WERI-Rb-1 (cell line): Measurements from ENCODE around the gene PIR.

Experiments
- DNase-seq: peaks from one replicate; pipeline ENCODE4 v3.0.0-alpha.2; 2020
- H3K27ac ChIP-seq: fragments of 250-450 bp; sonication (Bioruptor Pico); 2 replicates; pipeline ENCODE4 v1.5.1; 2020; ENCODE audit warnings: mild to moderate bottlenecking, moderate library complexity
- H3K27me3 ChIP-seq: fragments of 250-450 bp; sonication (Bioruptor Pico); 2 replicates; pipeline ENCODE4 v1.5.1; 2021; ENCODE audit warnings: mild to moderate bottlenecking, low read depth, moderate library complexity; ENCODE audit not compliant: insufficient read depth, severe bottlenecking
- H3K36me3 ChIP-seq: fragments of 250-450 bp; sonication (Bioruptor Pico); 2 replicates; pipeline ENCODE4 v1.5.1; 2020; ENCODE audit warnings: mild to moderate bottlenecking, moderate library complexity
- H3K4me3 ChIP-seq: 2 replicates; pipeline ENCODE4 v1.5.1; 2011; ENCODE audit warnings: low read depth, mild to moderate bottlenecking, control low read depth, low read length
- H3K9me3 ChIP-seq: fragments of 250-450 bp; sonication (Bioruptor Pico); 2 replicates; pipeline ENCODE4 v1.5.1; 2021; ENCODE audit warnings: mild to moderate bottlenecking, moderate library complexity; ENCODE audit not compliant: severe bottlenecking
- TF ChIP-seq, protein P1 (sequence below): IDR thresholded peaks from 2 replicates; pipeline ENCODE4 v1.5.1; 2011; ENCODE audit warnings: low read depth, mild to moderate bottlenecking, control low read depth, inconsistent platforms, low read length

PIR gene

GRCh38 chrX:15359701-15360100, 133.4 kb downstream of the PIR start:
- TF ChIP-seq, protein P1, sequence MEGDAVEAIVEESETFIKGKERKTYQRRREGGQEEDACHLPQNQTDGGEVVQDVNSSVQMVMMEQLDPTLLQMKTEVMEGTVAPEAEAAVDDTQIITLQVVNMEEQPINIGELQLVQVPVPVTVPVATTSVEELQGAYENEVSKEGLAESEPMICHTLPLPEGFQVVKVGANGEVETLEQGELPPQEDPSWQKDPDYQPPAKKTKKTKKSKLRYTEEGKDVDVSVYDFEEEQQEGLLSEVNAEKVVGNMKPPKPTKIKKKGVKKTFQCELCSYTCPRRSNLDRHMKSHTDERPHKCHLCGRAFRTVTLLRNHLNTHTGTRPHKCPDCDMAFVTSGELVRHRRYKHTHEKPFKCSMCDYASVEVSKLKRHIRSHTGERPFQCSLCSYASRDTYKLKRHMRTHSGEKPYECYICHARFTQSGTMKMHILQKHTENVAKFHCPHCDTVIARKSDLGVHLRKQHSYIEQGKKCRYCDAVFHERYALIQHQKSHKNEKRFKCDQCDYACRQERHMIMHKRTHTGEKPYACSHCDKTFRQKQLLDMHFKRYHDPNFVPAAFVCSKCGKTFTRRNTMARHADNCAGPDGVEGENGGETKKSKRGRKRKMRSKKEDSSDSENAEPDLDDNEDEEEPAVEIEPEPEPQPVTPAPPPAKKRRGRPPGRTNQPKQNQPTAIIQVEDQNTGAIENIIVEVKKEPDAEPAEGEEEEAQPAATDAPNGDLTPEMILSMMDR, result no peak
- Histone ChIP-seq H3K27me3 (peaks cover 3% of the 10 kb centered on the region), H3K9me3 (peaks cover 4% of the 10 kb centered on the region), H3K27ac (no peak overlapping the region), H3K4me3 (no peak overlapping the region), H3K36me3 (no peaks in the 10 kb centered on the region)
- no peak for DNase-seq

GRCh38 chrX:15358533-15358932, 134.6 kb downstream of the PIR start:
- TF ChIP-seq, protein P1, result no peak
- Histone ChIP-seq H3K9me3 (peaks cover 4% of the 10 kb centered on the region), H3K4me3 (no peak overlapping the region), H3K27ac (no peak overlapping the region), H3K27me3 (peaks cover 5% of the 10 kb centered on the region), H3K36me3 (no peaks in the 10 kb centered on the region)
- no peak for DNase-seq

DNA sequence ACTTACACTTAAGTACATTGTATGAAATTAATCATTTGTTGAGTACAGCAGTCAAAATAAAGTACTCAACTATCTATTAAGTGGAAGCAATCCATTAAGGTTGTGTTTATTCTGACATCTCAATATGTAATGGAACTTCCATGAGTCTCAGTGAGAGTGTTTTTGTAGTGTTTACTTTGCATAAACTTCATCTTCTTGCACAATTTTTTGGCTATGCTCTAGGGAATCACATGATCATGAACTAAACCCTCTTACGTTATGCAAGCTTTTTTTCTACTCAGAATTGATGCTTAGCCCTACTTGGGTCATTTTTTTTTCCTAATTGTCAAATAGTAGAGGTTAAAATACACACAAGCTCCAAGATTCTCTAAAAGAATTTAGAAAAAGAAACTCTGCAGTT, 136.7 kb downstream of the PIR start:
- DNase-seq, result no peak
- TF ChIP-seq, protein P1, result no peak
- Histone ChIP-seq H3K27me3 (peaks cover 11% of the 10 kb centered on the region), H3K4me3 (no peak overlapping the region), H3K36me3 (no peaks in the 10 kb centered on the region), H3K9me3 (peaks cover 4% of the 10 kb centered on the region), H3K27ac (no peak overlapping the region)

- H3K27me3 ChIP-seq, result peaks cover 22% of the 10 kb centered on the region
- no peaks in the 10 kb centered on the region for H3K9me3 ChIP-seq
- no peak overlapping the region for H3K4me3 ChIP-seq
- peak overlapping the region; percentile 36 for H3K27ac ChIP-seq
- TF ChIP-seq, protein P1, result no peak
- no peaks in the 10 kb centered on the region for H3K36me3 ChIP-seq
- peak; percentile 79 for DNase-seq
Measured at GRCh38 chrX:15350329-15350996, 142.7 kb downstream of the PIR start.

- peak; percentile 24 for DNase-seq
- Histone ChIP-seq H3K9me3 (no peaks in the 10 kb centered on the region), H3K27ac (no peak overlapping the region), H3K4me3 (no peak overlapping the region), H3K36me3 (no peaks in the 10 kb centered on the region), H3K27me3 (peaks cover 19% of the 10 kb centered on the region)
- TF ChIP-seq, protein P1, result peak; percentile 46; the same call in 1 of the 2 replicates
Measured at GRCh38 chrX:15349046-15349445, 144.1 kb downstream of the PIR start.

- TF ChIP-seq, protein P1, result no peak
- H3K36me3 ChIP-seq, result no peaks in the 10 kb centered on the region
- no peak overlapping the region for H3K27ac ChIP-seq
- H3K9me3 ChIP-seq, result no peaks in the 10 kb centered on the region
- peaks cover 11% of the 10 kb centered on the region for H3K27me3 ChIP-seq
- H3K4me3 ChIP-seq, result no peak overlapping the region
- no peak for DNase-seq
Measured at GRCh38 chrX:15345976-15346375, 147.2 kb downstream of the PIR start.
